Measurements from ENCODE around the gene PLCG2.
A peak's percentile ranks its signal among the peaks of the same experiment; 100 is the strongest.

Gene PLCG2

DNA sequence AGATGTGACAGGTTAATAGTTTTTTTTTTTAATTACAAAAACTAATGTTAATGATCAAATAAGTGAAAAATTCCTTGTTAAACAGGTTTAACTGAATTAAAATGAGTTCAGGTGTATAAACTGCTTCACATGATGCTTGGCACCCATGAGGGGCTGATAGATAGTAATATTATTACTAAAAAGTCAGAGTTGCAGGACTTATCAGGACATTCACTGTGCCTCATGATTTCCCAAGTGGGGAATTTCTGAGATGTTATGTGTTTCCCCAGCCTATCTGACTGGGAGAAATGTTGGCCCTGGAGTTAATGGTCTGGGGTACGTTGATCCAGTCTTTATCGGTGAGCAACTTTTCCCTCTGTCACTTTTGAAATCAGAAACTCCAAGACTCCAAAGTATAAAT, 102.1 kb downstream of the PLCG2 start:
- no peak for DNase-seq

DNA sequence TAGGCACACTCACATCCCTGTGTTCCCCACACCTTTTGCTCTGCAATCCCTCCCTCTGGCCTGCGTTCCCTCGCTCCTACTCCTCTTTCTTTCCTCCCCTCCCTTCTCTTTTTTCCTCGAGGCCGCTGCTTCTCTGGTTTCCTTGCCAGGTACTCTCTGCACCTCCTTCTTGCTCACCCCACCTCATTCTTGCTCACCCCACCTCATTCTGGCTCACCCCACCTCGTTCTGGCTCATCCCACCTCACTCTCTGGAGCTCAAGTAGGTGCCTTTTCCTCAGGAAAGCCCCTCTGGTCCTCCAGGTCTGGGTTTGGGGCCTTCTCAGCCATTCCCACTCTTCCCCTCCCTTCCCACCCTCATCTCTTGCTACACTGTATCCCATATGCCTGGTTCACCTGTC, 103.5 kb downstream of the PLCG2 start:
- no peak for DNase-seq

DNA sequence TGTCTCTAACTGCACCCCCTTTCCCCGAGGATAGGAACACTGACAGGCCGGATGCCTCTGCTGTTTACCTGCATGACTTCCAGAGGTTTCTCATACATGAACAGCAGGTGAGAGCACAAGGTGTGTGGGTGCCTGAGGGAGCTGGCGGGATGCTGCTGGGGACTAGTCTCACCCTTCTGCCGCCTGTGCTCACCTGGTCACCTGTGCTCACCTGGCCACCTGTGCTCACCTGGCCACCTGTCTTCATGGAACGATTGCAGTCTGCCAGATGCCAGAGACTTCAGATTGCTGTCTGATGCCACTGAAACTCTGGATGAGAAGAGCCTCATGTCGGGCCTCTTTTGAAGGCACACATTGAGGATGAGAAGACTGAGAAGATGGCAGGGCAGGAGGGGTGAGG, 104.1 kb downstream of the PLCG2 start:
- no peak for DNase-seq

DNA sequence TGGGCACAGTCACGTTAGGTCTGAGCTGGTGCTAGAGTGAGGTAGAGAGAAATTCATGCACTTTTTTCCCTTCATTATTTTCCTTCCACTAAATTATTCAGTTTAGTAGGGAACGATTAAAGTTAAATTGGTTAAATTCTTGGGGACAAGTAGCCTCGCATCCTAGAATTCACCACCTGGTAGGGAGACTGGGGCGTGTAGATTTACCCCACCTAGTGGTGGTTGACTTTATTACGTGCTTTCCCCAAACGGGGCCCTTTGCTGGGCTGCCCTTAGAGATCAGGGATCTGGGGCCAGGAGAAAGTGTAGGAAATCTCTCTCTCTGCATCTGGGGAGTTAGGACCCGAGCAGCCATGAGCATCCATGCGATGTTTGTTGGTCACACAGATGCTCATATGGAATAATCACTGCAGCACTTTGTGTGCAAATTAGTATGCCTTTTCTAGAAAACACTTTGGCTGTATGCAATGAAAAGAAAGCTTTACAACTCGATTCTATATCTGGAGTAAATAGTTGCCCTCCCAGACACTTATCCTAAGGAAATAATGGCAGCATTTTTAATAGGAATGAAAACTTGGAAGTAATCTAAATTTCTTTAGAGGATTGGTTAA, 107.0 kb downstream of the PLCG2 start:
- DNase-seq: no peak

DNA sequence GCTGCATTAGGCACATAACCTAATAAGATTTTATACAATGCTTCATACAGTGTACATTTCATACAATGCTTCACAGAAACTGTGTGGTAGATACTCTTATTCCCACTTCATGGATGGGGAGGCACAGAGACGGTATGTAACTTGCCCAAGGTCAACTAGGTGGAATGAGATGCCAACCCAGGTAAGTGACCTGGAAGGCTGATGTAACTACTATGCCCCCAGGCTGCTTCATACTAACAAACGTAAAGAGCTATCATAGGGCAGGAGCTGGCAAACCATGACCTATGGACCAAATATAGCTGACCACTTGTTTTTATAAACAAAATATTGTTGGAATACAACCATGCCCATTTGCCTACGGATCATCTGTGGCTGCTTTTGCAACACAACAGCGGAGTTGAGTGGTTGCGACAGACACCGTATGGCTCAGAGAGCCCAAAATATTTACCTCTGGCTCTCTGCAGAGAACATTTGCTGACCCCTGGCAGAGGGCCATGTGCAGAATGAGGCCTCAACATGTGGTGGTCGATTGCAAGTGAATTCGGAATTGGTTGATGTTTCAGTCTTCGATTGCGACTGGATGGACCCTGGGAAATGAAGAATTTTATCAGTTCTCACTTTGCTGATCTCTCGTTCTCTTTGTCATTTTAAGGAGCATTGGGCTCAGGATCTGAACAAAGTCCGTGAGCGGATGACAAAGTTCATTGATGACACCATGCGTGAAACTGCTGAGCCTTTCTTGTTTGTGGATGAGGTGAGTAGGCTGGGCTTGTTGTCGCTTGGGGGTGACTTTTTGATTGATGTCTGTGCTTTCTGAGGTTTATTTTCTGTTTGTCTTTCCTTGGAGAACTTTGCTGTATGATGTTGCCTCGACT, 109.7 kb downstream of the PLCG2 start:
- no peak for DNase-seq

DNA sequence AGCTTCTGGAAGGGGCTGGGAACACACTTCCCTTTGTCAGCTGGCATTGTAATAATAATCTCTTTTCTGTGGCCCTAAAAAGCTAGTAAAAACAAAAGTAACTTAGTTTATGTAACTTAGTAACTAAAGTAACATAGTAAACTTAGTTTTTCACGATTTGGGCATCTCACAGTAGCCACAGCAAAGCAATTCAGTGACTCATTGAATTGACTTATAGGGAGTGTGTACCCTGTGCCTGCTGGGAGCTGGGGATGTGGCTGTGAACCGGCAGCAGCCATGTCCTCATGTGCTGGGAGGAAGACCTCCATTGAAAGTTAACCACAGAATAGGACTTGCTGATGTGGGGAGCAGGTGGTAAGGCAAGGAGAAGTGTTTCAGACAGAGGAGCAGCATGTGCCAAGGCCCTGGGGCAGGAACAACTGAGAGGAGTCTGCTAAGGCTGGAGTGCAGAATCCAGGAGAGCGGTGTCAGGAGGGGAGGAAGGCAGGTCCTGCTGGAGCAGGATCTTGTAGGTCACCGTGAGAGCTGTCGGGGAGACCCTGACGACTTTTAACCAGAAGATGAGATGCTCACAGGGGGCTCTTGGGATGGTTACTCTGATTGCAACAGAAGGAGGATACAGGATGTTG, 112.8 kb downstream of the PLCG2 start:
- no peak for DNase-seq

DNA sequence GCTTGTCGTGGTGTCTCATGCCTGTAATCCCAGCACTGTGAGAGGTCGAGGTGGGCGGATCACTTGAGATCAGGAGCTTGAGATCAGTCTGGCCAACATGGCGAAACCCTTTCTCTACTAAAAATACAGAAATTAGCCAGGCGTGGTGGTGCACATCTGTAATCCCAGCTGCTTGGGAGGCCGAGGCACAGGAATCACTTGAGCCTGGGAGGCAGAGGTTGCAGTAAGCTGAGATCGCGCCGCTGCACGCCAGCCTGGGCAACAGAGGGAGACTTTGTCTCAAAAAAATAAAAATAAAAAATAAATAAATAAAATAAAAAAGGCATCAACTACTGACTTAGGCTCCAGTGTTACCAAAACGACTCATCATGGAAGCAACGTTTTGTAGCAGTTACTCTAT, 115.5 kb downstream of the PLCG2 start:
- DNase-seq: no peak

DNA sequence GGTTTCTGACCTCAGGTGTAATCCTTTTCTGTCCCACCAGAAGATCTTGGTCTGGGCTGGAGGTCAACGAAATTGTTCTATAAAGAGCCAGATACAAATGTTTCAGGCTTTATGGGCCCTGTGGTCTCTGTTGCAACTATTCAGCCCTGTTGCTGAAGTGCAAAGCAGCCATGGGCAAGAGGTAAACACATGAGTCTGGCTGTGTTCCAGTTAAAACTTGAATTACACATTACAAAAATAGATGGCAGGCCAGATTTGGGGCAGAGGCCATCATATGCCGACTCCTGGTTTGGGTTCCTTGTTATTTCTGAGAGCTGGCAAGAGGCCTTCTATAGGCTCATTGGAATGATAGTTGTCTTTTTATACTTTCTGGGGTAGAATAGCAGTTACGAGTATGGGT, 117.8 kb downstream of the PLCG2 start:
- no peak for DNase-seq

DNA sequence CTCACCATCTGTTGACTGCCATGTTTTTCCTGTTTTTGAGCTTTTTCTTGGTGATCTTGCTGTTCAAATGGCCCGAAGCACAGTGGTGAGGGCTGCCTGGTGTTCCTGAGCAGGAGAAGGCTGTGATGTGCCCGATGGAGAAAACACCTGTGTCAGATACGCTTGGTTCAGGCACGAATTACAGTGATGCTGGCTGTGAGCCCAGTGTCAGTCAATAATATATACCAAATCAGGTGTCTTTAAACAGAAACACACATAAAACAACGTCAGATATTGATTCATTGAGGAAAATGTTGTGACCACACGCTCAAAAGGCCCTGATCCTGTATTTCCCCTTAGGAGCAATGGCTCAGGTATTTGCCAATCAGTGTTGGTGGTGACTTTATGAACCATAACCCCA, 120.5 kb downstream of the PLCG2 start:
- DNase-seq: peak; percentile 22

DNA sequence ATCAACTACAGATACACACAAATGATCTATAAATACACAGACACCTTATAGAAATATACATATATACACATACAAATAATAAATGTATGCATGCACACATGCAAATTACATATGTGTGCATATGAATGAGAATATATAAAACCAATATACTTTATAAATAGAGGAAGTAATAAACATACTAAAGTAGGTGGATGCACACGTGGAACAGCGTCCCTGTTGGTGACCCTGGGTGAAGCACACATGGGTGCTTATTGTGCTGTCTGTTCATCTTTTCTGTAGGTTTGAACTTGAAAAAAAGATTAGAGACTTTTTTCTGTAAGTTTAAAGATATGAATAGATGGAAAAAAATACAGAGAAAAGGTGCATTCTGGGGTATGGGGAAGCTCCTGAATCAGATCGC, 120.9 kb downstream of the PLCG2 start:
- DNase-seq: no peak

DNA sequence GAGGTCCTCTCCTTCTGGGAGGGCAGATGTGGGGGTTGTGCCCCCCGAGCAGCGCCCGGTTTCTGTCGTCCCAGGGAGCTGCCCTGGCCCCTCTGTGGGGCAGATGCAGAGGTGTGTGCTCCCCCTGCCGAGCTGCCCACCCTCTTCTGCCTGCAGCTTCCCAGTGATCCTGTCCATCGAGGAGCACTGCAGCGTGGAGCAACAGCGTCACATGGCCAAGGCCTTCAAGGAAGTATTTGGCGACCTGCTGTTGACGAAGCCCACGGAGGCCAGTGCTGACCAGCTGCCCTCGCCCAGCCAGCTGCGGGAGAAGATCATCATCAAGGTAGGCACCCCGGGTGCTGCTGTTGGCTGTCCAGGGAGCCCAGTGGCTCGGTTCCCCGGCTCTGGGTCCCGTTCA, 121.4 kb downstream of the PLCG2 start:
- no peak for DNase-seq

DNA sequence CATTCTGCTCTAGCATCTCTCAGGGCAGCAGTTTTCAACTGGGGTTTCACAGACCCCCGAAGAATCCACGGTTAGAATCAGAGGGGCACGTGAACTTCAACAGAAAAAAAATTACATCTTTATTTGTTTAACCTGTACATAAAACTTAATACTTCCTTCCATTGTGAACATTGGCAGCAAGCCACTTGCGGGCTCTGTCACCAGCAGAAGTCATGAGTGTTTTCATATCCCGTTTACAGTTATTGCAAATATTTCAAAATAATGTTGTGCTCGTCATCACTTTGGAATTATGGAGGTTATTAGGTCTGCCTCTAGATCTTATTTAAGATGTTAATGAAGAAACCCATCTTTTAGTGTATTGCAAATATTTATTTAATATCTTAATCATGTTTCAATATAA, 122.4 kb downstream of the PLCG2 start:
- no peak for DNase-seq

DNA sequence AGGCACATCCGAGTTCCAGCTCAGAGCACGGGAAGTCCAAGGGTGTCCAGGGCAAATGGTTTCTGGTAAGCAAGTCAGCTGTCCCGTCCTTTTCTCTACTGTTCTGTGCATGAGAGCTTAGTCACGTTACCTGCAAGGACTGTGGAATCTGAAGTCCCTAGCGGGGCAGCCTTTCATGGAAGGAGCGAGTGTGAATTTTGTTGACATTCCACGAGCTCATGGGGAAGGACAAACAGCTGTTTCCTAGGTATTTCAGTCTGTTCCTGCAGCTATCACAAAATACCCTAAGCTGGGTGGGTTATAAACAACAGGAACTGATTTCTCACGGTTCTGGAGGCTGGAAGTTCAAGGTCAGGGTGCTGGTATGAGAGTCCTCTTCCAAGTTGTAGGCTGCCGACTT, 122.9 kb downstream of the PLCG2 start:
- DNase-seq: no peak

DNA sequence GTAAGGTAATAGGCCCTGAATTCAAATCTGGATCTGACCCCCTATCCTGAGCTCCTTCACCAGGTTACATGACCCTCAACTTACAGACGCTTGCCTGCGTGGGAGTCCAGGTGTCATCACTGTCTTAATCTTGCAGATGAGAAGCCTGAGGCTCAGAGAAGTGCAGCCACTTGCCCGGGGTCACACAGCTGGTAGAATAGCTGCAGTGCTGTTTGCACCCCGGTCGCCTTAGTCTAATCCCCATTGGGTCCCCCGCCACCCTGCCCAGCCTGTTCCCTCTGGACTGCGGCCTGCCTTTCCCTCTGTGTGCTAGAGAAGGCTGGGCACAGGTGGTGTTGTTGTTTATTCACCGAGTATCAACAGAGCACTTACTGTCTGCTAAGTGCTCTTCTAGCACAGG, 125.2 kb downstream of the PLCG2 start:
- DNase-seq: no peak

DNA sequence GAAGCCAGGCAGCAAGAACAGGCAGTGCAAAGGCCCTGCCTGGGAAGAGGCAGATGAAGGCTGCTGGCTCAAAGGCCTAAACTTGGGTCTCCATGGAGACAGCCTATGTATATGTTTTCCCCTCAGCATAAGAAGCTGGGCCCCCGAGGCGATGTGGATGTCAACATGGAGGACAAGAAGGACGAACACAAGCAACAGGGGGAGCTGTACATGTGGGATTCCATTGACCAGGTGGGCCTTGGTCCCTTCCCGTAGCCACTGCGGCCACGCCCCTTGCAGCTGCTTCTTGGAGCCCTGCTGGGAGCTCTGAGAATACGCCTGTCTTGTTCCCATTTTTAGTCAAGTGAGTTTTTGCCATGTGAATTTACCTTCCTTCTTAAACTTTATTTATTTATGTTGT, 126.2 kb downstream of the PLCG2 start:
- no peak for DNase-seq

DNA sequence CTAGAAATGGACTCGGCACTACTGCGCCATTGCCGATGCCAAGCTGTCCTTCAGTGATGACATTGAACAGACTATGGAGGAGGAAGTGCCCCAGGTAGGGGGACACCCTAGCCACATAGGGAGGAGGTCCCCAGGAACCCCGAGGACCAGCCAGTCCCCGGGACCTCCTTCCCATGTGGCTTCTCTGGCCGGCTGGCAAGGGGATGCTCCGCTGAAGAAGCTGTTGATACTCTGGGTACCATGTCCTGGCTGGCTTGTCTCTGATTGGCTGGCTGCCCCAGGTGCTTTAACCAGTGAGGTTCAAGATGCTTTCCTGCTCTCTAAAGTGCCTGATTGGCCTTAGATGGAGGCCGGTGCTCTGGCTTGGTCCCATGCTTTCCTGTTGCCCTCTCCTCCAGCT, 128.6 kb downstream of the PLCG2 start:
- DNase-seq: no peak

DNA sequence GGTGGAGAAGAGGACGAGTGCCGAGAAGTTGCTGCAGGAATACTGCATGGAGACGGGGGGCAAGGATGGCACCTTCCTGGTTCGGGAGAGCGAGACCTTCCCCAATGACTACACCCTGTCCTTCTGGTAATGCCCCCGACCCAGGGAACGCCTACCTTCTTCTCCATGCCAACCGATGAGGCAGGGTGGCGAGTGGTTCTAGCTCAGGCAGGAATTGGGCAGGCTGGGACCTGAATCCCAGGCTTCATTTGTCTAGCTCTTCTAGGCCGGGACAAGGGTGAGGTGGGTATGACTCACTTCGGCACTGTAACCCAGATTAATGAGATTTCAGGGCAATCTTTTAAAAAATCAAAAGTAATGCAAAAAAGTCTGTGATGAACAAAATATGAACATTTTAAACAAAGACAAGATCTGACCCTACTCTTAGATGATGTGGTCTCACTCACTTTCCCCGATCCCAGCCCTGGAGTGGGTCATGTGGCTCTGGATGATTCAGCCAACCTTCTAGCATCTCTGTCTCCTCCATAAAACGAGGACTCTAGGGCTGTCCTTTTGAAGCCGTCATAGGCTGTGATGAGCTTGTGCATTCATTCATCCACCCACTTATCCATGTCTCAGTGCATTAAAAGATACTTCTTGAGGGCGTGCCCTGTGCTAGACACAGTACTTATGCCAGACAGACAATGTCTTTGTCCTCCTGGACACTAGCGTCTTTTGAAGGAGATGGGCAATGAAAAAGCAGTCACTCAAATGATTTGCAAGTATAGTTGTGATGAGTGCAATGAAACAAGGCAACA, 129.6 kb downstream of the PLCG2 start:
- no peak for DNase-seq

DNA sequence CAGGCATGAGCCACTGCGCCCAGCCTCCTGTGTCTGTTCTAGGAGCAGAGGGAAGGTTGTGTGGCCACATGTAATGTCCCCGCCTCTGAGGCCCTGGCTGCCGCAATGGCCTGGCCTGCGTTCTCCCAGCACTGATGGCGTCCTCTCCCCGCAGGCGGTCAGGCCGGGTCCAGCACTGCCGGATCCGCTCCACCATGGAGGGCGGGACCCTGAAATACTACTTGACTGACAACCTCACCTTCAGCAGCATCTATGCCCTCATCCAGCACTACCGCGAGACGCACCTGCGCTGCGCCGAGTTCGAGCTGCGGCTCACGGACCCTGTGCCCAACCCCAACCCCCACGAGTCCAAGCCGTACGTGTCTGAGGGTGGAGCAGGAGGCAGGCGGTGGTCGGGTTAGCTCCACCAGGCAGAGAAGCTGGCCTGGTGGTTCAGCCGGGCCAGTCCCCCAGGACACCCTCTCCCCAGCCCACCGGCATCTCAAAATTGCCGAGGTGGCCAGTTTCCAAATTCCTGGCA, 131.3 kb downstream of the PLCG2 start:
- DNase-seq: no peak

DNA sequence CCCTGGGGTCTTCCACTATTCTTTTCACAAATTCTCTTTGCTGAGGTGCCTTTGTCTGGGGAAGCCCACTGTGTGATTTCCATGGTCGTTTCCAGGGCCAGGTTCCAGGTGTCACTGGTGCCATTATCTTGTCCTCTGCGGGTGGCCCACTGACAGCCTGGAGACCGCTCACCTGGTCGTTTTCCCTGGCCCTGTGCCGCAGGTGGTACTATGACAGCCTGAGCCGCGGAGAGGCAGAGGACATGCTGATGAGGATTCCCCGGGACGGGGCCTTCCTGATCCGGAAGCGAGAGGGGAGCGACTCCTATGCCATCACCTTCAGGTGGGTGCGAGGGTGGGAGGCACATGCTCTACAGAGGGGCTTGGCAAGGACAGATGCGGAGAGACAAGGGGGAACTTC, 133.3 kb downstream of the PLCG2 start:
- DNase-seq: no peak

DNA sequence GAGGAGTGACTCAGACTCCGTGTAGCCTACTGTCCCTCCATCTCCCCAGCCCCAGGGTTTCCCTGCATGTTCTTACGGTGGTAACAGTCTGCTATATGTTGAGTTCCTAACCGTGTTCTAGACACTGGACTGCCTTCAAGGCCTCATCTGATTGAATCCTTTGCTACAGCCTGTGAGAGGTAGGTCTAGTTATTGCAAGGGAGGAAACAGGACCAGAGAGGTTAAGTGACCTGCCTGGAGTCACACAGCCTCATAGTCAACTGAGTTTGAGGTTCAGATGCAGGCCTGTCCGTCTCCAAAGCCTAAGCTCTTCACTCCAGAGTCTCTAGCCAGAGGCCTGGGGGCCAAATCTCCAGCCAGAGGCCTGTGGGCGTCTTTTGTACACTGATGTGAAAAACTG, 134.1 kb downstream of the PLCG2 start:
- DNase-seq: no peak

DNA sequence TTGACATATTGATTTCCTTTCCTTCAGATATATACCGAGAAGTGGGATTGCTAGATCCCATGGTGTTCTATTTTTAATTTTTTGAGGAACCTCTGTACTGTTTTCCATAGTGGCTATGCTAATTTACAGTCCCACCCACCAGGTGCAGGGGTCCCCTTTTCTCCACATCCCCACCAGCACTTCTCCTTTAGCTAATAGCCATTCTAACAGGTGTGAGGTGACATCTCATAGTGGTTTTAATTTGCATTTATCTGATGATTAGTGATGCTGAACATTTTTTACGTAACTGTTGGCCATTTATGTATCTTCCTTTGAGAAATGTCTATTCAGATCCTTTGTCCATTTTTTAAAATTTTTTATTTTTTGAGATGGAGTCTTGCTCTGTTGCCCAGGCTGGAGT, 138.3 kb downstream of the PLCG2 start:
- no peak for DNase-seq

DNA sequence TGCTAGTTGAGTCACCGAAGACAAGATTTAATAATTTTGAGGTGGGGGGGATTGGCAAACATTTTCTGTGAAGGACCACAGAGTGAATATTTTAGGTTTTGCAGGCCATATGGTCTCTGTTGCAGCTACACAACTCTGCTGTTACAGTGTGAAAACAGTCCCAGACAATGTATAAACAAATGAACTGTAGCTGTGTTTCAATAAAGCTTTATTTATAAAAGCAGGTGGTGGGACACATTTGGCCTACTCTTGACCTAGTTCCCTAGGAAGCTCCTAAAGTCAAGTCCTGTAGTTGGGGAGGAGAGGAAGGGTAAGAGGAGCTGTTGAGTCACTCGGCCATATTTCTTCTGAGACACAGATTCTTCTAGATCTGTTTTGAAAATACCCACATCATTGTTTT, 139.8 kb downstream of the PLCG2 start:
- no peak for DNase-seq

DNA sequence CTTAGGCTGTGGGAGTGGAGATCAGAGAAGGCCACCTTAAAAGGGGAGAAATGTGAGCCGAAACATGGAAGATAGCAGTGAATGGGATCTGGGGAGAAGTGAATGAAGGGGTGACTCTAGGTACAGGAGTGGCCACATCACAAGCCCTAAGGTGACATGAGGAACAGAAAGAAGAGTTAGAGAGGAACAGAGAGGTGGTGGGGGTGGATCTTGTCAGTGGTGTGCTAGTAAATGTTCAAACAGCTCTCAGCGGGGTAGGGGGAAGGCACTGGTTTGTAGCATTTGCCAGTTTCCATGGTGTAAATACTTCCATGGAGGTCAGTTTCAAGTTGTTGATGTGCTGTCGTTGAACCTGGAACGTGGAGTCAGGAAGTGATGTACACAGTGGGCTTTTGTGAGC, 141.4 kb downstream of the PLCG2 start:
- DNase-seq: no peak

All from NCI-H1105 treated with DMSO at 0.1 percent for 48 hours (cell line).